Inflammatory macrophage (primary cell): Measurements from ENCODE around the gene MPI.
A peak's percentile ranks its signal among the peaks of the same experiment; 100 is the strongest.
"Not testable (repeated sequence)": the region's sequence is repeated elsewhere in the genome, so short reads cannot be mapped to it uniquely, and the experiment has no call there.

ENCODE experiments used
- DNase-seq, 2 donors: peaks; one replicate each; pipeline ENCODE4 v3.0.0-alpha.2; 2020 to 2022

The MPI gene

DNA sequence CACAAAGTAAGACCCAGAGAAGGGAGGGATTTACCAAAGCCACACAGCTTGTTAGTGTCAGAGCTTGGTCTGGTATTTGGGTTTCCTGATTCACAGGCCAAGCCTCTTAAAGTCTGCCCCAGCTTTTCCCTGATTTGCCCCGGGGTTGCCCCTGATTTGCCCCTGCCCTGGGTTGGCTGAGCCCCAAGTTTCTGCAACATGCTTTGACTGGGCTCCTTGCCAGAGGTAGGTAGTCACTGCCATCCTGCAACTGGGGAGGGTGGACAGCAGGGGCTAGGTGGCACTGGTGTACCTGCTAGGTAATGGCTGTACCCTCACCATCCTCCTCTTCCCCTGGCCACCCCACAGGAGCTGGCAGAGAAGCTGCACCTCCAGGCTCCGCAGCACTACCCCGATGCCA lies 2.5 kb downstream of the MPI start:
- DNase-seq, result no peak

DNA sequence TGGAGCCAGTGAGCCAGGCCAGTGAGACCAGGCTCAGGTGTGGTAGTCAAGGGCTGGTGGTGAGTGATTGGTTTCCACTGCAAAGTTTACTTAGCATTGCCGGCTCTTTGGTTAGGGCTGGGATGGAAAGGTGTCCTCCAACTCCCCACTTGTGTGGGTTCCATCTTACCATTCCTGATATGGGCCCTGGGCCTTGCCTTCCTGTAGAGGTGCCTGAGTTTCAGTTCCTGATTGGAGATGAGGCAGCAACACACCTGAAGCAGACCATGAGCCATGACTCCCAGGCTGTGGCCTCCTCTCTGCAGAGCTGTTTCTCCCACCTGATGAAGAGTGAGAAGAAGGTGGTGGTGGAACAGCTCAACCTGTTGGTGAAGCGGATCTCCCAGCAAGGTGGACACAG lies 3.1 kb downstream of the MPI start:
- no peak for DNase-seq

DNA sequence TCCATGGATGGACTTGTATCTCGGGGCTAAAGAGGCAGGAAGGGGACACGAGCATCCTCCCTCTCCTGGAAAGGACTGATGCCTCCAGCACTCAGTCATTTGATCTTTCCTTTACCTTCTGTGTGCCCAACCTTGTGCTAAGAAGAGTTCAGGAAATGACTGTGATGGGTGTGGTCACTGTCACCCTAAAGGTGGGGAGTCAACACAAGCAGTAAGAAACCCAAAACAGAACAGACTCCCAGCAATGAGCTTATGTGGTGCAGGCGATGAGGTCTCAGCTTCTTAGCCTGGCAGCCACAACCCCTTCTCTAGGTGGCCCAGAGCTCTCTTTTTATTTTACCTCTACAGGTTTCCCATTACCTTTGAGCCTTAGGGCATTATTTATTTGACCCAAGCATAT lies 3.8 kb downstream of the MPI start:
- no peak for DNase-seq

DNA sequence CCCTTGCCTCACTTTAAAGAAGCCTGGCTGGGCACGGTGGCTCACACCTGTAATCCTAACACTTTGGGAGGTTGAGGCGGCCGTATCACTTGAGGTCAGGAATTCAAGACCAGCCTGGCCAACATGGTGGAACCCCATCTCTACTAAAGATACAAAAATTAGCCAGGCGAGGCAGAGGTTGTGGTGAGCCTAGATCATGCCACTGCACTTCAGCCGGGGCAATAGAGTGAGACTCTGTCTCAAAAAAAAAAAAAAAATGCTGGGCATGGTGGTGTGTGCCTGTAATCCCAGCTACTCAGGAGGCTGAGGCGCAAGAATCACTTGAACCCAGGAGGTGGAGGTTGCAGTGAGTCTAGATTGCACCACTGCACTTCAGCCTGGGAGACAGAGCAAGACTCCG lies 4.5 kb downstream of the MPI start:
- not testable (repeated sequence) for DNase-seq

DNA sequence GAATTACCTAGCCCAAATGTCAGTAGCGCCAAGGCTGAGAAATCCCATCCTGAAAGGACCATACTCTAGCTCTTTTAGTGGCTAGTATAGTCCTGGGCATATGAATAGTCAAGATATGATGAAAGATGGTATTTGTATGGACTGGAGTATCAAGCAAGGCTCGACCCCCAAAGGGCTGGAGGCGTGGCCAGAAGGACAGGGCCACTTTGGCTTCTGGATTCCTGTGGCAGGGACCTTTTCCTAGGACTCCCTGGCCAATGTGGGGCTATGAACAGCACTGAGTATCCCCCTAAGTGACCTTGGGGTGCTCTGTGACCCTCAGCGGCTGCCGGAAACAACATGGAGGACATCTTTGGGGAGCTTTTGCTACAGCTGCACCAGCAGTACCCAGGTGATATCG lies 6.0 kb downstream of the MPI start:
- no peak for DNase-seq

DNA sequence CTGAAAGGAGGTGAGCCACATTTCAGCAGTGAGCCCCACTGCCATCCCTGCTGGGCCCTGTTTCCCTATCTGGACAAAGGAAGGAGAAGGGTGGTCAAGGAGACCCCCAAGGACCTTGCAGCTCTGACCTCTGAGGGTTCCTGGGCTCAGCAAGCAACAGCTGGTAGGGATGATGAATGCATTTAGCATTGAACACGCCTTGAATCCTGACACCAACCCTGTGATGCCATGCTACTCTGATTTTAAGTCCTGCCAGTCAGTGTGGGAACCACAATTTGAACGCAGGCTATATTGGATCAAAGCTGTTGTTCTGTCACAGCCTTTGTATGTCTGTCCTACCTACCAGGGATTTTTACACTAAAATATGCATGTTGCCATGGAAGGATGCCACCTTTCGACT lies 6.5 kb downstream of the MPI start:
- no peak for DNase-seq

DNA sequence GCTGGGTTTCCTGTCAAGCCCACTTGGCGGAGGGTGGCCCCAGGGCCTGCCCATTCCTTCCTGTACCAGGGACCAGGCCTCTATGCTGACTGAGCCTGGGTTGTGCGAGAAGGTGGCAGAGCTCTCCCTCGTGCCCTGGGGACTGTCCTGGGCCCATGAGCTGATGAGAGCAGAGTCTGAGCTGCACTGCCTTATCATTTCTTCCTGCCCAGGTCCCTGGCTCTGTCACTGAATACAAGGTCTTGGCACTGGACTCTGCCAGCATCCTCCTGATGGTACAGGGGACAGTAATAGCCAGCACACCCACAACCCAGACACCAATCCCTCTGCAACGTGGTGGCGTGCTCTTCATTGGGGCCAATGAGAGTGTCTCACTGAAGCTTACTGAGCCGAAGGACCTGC lies 7.5 kb downstream of the MPI start:
- no peak for DNase-seq

DNA sequence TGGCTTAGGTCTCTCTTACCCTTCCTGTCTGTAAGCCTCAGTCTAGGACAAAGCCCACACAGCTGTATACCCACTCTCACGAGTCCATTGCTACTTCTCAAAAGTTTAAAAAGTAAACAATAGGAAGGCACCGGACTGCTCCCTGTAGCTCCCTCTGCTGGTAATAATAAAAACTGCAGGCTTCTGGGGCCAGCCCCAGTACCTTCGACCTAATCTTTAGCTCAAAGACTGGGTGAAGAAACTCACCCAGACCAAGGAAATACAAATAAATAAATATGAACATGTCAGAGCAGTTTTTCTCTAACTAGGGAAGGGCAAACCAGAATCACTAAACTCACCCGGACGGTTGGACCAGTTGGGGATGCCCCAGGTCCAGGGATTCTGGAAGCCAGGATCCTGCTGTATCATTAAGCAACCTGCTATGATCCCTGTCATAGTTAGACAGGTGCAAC lies 11.8 kb downstream of the MPI start:
- peak; percentile 82 to 89 for DNase-seq

DNA sequence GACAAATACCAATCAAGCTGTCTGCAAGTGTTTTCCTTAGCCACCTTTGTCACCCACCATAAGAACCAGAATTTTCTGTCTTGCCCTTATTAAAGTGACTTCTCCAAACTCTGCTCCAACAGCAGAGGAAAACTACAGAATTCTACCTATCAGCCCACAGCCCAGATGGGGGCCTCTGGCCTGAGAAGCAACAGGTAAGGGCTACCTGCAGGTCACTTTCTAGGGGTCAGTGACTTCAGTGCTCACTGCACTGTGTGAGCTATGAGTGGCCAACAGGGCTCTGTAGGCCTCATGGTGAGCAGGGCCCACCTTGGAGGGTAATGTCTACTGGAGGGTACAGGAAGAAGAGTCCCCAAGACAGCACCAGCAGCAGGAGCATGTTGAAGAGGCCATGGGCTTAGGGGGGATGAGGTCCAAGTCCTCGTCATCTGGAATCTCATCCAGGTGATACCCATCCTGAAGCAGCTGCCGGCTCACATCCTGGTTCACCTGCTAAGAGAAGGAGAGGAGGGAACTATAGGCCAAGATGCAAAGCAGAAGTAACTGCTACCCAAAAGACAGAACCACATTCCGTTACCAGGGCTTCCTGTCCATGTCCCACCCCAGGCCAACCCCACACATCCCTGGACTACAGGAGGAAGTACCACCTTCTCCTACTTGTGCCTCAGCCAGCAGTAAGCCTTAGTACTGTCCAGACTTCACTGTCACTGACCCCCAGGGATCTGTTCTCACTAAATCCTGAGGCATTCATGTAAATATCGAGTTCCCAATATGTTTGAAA lies 12.6 kb downstream of the MPI start:
- DNase-seq, result peak in 1 of 2 donors; percentile 15

DNA sequence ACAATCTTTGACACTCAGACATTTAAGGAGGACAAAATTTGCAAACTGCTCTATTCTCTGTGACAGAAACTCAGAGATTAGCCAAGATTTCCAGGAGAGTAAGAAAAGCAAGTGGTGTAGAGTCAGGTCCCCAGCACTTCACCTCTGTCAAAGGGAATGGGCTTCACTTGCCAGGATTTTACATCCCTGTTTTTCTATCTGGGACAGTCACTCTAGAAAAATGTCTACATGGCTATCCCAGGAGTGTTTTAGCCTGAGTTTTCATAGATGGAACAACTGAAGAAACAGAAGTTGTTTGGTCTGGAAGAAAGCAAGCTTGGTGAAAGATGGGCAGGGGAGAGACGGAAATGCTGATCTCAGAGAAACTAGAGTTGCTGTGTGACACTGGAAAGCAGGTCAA lies 13.8 kb downstream of the MPI start:
- no peak for DNase-seq

DNA sequence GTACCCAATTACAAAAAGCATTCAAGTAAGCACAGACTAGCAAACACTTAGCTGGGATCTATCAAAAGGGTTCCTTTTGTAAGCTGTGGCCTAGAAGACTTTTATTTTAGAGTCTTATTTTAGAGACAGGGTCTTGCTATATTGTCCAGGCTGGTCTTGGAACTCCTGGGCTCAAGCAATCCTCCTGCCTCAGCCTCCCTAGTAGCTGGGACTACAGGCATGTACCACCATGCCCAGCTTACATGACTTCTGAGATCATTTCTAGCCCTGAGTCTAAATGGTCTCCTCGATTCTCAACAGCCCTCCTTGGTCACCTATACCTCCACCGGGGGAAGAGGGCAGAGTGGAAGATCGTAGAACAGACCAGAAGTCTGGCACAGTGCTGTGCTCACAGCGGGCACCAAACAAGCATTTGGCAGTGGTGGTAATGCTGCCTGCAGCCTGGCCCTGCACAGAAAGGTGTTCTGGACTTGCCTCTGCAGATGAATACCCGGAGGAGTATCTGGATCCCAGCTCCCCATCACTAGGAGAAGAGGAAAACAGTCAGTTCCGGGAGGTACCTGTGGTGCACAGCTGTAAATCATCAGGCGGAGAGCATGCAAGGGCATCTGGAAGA lies 14.5 kb downstream of the MPI start:
- DNase-seq, result no peak

DNA sequence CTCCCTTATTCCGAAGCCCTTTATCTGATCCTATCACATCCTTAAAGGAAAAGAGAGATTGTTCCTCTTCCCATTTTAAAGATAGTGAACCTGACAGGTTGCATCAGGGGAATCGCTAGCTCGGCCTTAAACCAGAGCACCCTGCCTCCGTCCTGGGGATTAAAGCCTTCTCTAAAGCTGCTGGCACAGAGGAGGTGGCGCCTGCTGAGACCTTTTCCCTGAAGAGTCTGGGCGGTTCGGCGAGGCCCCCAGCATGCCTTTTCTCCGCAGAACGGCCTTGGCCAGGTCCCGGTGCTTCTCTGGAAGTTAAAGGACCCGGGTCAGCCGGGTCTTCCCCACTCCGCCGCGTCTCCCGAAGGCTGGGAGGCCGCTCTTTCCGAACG lies 16.2 kb downstream of the MPI start:
- peak; percentile 22 to 32 for DNase-seq

DNA sequence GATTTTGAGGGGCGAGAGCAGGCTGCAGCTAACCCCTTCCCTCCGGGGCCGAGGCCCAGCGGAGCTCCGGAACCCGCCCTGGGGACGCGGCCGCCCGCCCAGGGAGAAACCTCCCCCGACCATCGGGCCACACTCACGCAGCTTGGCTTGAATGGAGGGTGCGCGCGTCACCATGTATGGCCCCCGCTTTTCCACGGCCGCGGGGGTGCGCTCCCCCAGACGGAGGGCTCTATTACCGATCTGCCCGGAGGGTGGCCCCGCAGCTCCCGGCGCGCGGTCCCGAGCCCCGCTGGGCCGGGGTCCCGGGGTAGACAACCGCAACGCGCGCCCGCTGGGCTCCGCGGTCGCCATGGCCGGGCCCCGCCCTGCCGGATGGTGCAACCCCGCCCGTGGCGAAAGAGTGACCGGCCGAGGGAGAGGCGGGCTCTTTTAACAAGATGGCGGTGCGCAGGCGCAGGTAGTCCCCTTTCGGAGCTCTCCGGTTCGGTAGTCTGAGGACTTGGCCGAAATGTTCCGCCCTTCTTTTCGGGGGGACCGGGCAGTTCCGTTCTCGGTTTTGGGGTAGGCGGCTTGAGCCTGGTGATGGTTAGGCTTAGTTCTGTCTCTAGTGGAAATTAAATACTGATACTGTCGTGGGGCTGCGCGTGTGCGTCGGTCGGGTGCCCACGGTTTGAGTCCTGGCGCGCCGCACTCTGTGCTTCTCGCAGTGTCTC lies 16.8 kb downstream of the MPI start, which contains the start of gene FAM219B:
FAM219B (minus strand) TSS at position 402 of the 713 bp plus-strand sequence; CDS start at position 351, 51 bp downstream.
- DNase-seq, result peak; percentile 92 to 94

DNA sequence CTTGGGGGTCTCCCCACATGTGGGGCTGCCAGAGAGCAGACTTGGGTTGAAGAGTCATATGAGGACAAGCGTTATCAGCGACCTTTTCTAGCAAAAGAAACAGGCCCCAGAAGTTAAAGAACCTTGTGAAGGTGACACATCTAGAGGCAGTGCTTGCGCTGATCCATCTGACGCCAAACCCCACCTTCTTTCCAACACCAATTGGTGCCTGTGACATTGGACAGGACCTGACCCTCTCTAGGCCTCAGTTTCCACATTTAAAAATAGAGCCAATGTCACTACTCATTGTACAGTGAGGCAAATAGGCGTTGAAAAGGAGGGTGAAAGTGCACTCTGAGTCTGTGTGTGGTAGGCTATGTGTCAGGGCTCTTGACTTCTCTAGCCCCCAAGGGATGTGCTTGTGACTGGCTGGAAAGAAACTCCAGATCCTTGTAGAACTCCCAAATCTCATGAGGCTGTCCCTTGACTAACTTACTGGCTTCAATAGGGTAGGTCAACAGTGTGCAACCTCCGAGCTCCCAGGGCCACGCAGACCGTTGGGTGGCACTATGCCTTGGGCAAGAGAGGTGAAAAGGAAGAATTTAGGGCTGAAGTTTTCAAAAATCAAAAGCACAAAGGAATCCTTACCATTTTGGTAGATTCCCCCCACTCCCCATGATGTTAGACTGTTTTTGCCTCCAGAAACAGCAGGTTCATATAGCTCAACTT lies 17.5 kb downstream of the MPI start:
- DNase-seq, result peak in 1 of 2 donors; percentile 5

DNA sequence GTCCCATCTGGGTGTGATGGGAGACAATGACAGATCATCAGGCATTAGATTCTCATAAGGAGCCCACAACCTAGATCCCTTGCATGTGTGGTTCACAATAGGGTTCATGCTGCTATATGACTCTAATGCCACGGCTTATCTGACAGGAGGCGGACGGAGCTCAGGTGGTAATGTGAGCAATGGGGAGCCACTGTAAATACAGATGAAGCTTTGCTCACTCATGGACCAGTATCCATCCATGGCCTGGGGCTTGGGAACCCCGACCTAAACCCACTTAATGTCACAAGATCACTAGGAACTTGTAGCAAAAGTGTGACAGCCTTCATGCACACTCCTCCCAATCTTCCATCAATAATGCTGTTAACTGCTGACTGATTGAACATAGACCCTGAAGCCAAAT lies 18.8 kb downstream of the MPI start:
- DNase-seq, result no peak

DNA sequence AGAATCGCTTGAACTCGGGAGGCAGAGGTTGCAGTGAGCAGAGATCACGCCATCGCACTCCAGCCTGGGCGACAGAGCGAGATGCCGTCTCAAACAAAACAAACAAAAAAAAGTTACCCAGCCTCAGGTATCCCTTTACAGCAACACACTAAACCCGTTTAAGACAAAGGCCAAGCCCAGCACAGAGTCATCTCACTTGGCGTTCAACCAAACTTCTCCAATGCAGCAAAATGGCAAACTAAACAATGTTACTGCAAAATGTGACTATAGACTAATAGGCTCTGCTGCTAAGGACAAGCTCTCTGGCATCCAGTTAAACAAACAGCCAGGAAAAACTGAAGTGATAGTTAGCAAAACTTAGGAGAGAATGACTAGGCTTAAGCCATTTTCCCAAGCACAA lies 23.2 kb downstream of the MPI start:
- no peak for DNase-seq

DNA sequence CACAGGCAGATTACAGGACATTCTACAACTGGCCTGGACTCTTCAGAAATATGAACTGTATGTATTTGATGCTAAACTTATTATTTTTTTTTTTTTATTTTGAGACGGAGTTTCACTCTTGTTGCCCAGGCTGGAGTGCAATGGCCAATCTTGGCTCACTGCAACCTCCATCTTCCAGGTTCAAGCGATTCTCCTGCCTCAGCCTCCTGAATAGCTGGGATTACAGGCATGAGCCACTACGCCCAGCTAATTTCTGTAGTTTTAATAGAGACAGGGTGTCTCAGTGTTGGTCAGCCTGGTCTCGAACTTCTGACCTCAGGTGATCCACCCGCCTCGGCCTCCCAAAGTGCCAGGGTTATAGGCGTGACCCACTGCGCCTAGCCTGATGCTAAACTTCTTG lies 24.0 kb downstream of the MPI start:
- DNase-seq, result not testable (repeated sequence)

DNA sequence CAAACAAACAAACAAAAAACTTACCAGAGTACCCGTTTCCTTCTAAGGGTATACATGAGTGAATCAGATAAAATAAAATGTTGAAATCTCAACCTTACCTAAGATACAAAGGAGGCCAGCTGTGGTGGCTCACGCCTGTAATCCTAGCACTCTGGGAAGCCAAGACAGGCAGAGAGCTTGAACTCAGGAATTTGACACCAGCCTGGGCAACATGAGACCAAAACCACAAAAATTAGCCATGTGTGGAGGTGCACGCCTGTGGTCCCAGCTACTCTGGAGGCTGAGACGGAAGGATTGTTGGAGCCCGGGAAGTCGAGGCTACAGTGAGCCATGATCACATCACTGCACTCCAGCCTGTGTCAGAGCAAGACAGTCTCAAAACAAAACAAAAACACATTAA lies 27.8 kb downstream of the MPI start:
- no peak for DNase-seq

DNA sequence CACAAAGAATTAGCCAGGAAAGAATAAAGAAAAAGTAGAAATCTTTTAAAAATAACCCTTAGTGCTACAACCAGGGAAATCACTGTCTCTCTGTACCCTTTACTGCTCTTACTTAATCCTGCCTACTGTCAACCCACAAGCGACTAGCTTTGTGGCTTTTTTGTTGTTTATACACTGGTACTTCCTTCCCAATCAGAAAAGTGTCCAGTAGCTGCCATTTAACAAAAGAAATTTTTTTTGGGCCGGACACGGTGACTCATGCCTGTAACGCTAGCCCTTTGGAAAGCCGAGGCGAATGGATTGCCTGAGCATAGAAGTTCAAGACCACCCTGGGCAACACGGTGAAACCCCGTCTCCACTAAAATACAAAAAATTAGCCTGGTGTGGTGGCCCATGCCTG lies 30.6 kb downstream of the MPI start:
- DNase-seq, result peak; percentile 72 to 75

DNA sequence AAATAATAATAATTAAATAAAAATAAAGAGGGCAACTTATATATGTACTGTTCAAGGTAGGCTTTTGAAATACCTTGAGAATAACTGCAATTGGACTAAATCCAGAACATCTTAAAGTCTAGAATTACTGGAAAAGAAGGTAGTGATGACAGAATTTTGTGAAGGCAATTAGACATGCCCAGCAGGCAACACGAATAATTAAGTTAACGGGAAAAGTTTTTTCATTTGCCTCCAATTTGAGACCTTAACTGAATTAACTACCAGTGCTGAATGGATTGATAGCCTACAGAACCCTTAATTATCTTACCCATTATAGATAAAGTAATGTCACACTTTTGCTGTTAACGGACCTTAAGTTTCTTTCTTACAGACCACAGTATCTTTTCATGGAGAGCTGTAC lies 34.7 kb downstream of the MPI start:
- DNase-seq, result no peak

DNA sequence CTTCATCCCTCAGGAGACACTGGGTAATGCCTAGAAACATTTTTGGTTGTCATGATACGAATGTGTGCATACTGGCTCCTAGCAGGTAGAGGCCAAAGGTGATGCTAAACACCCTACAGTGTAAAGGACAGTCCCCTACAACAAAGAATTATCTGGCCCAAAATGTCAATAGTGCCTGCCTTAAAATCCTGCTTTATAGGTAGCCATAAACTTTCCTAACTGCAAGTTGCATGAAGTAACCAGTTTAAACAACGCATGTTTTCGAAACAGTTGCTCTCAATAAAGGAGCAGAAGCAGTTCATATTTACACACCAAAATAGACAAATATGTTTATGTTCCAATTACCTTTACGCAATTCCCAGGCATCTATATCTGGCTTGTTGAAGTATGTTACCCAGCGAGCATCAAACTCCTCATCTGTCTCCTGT lies 38.9 kb downstream of the MPI start:
- no peak for DNase-seq

DNA sequence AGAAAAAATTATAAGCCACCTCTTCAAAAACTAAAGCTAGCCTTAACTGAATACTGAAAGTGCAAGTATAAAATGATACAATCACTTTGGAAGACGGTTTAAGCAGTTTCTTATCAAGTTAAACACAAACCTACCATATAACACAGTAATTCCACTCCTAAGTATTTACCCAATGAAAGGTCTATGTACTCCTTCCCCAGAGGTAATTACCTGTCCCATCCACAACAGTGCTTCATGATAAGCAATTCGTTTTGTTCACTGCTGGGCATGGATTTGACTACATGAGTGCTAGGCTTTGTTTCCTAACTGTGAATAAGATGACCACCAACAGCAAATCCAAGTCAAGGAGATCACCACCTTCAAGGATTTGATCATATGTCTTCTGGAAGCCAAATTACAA lies 43.7 kb downstream of the MPI start:
- no peak for DNase-seq

DNA sequence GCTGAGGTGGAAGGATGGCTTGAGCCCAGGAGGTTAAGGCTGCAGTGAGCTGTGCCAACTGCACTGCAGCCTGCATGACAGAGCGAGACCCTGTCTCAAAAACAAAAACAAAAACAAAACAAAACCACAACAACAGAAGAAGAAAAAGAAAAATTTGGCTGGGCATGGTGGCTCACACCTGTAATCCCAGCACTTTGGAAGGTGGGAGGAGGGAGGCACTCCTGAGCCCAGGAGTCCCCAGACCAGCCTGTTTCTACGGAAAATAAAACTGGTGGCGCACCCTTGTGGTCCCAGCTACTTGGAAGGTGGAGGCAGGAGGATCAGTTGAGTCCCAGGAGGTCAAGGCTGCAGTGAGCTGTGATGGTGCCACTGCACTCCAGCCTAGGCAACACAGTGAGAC lies 45.4 kb downstream of the MPI start:
- DNase-seq, result not testable (repeated sequence)
